Activated CD4-positive, alpha-beta memory T cell treated with anti-CD3 and anti-CD28 coated beads for 36 hours (primary cell): ENCODE measurements around the gene FBXO44. TPM values are rescaled to one million over a fixed set of nuclear protein-coding genes. Genes with fewer than 3 reads are reported as not detected.

ENCODE experiments used
- CTCF ChIA-PET: fragments of 350-600 bp; sonication (Branson Sonifier 250); formaldehyde crosslinking; loops from one replicate; lab custom pipeline; 2021; ENCODE audit warnings: antibody characterized with exemption, inconsistent platforms; lab: Charles Lee
- POLR2A ChIA-PET: fragments of 350-600 bp; sonication (Branson Sonifier 250); formaldehyde crosslinking; loops from one replicate; lab custom pipeline; 2021; ENCODE audit warnings: antibody characterized with exemption; lab: Charles Lee
- DNase-seq: peaks from one replicate; pipeline ENCODE4 v3.0.0-alpha.2; 2020
- H3K27ac Mint-ChIP-seq: one replicate; pipeline ENCODE4 v1.8.0; 2021; ENCODE audit warnings: mixed read lengths
- H3K27me3 Mint-ChIP-seq: one replicate; pipeline ENCODE4 v1.8.0; 2021; ENCODE audit warnings: mixed read lengths
- H3K36me3 Mint-ChIP-seq: one replicate; pipeline ENCODE4 v1.8.0; 2021; ENCODE audit warnings: mixed read lengths
- H3K4me1 Mint-ChIP-seq: one replicate; pipeline ENCODE4 v1.8.0; 2021; ENCODE audit warnings: low read depth, mixed read lengths
- H3K4me3 Mint-ChIP-seq: one replicate; pipeline ENCODE4 v1.8.0; 2021; ENCODE audit warnings: mild to moderate bottlenecking, mixed read lengths
- H3K9me3 Mint-ChIP-seq: one replicate; pipeline ENCODE4 v1.8.0; 2021; ENCODE audit warnings: mixed read lengths
- intact Hi-C: fragments of 100-400 bp; cut with micrococcal nuclease; formaldehyde crosslinking; loops from one replicate; pipeline ENCODE4 v1.15.1; 2023
- total RNA-seq, 2 experiments: library from RNA; stranded (reverse); gene quantifications; one replicate each; pipeline ENCODE4 v1.2.3, GENCODE V29; 2021

FBXO44 gene
- total RNA-seq, 2 experiments from 2014 or later: 16.8 to 18.6 TPM

DNA sequence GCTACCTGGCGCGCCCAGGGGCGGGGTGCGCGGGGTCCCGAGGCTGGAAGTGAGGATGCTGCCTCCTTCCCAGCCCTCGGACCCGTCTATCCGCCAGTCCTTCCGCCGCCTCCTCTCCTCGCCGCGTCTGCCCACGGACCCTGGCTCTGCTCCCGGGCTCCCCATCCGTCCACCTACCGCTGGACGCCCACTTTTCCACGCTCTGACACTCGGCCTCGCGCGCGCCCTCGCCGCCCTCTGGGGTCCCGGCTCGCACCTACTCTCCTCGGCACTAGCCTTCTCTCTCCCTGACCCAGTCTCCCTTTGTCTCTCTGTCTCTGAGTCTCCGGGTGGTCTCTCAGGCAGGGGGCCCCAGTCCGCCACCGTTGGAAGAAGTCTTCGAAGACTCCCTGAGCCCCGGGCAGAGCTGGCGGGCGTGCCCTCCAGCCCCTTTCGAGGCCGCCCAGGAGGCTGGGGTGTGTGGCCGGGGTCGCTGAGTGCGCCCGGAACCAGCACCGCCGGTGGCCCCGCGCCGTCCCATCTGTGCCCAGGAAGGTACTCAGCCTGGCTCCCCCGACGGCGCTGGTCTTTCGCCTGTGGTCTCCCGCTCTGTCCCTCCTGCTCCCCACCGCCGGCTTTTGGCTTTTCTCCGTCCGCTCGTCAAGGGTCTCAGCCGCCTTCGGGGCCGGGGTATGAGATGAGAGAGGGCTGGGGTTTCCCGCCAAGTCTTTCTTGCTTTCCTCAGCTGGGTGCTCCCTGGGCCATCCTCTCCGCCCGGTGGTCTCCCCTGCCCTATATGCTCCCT lies 37.4 kb downstream of the FBXO44 start:
- POLR2A ChIA-PET: interaction anchor here (1.6 kb wide), 1 partner anchor 10 kb away, joined by 3 read pairs; no protein-coding TSS in a partner anchor
- H3K4me3 Mint-ChIP-seq: peak overlapping the region; percentile 37
- no peak overlapping the region for H3K27ac Mint-ChIP-seq
- H3K36me3 Mint-ChIP-seq: no peaks in the 10 kb centered on the region
- no peak for DNase-seq
- H3K27me3 Mint-ChIP-seq: peaks cover 37% of the 10 kb centered on the region
- no peaks in the 10 kb centered on the region for H3K9me3 Mint-ChIP-seq
- intact Hi-C loops: no loop called here
- CTCF ChIA-PET: interaction anchor here (1.5 kb wide), 1 partner anchor 28 kb away, joined by 5 read pairs; the partner anchor contains the start of gene FBXO6
- peaks cover 20% of the 10 kb centered on the region for H3K4me1 Mint-ChIP-seq

GRCh38 chr1:11693024-11693590 lies 38.4 kb downstream of the FBXO44 start:
- ChIA-PET POLR2A (interaction anchor here (0.6 to 1.6 kb wide), 2 partner anchors 11 to 217 kb away, joined by 3 read pairs; no protein-coding TSS in a partner anchor), CTCF (interaction anchor here (1.0 to 2.2 kb wide), 4 partner anchors 11 to 47 kb away, joined by 3 to 8 read pairs (median 5); partner anchors contain the start of gene FBXO6)
- H3K27ac Mint-ChIP-seq: no peak overlapping the region
- no peaks in the 10 kb centered on the region for H3K9me3 Mint-ChIP-seq
- no peak overlapping the region for H3K4me3 Mint-ChIP-seq
- H3K27me3 Mint-ChIP-seq: peaks cover 34% of the 10 kb centered on the region
- DNase-seq: peak; percentile 70
- intact Hi-C loops: loop anchor here (1.0 kb wide), 1 partner anchor 12 kb away; the partner anchor contains the start of gene MAD2L2
- peaks cover 20% of the 10 kb centered on the region for H3K4me1 Mint-ChIP-seq
- no peaks in the 10 kb centered on the region for H3K36me3 Mint-ChIP-seq

DNA sequence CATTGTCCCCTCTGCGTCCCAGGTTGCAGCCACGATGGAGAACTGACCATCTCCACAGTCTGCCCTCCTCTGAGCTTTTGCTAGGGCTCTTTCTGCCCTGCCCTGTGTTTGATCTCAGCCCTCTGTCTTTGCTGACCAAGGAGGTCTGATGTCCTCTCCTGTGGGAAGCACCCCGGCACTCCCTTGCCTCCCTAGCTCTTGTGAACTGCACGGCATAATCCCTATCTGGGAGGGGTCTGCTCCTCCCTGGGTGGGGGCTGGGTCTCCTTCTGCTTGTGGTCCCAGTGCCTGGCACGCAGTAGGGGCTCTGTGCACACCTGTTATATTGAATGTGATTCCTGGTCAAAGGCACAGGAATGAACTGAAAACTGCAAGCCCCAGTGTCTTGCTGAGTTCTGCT lies 39.2 kb downstream of the FBXO44 start:
- Mint-ChIP-seq H3K4me1 (peaks cover 20% of the 10 kb centered on the region), H3K36me3 (no peaks in the 10 kb centered on the region), H3K9me3 (no peaks in the 10 kb centered on the region), H3K4me3 (no peak overlapping the region), H3K27ac (no peak overlapping the region), H3K27me3 (peaks cover 34% of the 10 kb centered on the region)
- intact Hi-C loops: loop anchor here (1.0 kb wide), 1 partner anchor 13 kb away; the partner anchor contains the start of gene MAD2L2
- CTCF ChIA-PET: interaction anchor here (1.5 to 2.2 kb wide), 2 partner anchors 12 to 30 kb away, joined by 5 to 8 read pairs; partner anchors contain the start of gene FBXO6
- POLR2A ChIA-PET: interaction anchor here (1.6 kb wide), 1 partner anchor 12 kb away, joined by 3 read pairs; no protein-coding TSS in a partner anchor
- DNase-seq: no peak

DNA sequence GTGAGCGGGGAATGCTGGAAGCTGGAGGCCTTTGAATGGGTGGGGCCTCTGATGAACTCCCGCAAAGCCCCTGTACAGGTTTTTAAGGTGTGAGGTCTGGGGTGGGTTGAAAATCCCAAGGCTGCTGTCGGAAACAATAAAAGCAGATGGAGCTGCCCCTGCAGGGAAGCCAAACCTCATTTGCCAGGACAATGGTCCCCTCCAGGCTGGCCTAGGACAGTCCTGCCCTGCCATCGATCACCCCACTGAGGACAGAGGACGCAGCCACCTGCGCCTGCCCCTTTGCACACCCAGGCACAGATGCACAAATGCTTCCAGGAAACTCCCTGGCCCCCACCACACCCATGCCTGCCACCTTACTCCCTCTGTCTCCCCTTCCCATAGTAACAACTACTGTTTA lies 41.2 kb downstream of the FBXO44 start:
- DNase-seq: no peak
- Mint-ChIP-seq H3K27ac (no peak overlapping the region), H3K4me3 (no peak overlapping the region), H3K27me3 (peaks cover 23% of the 10 kb centered on the region), H3K36me3 (no peaks in the 10 kb centered on the region), H3K9me3 (no peaks in the 10 kb centered on the region), H3K4me1 (peaks cover 13% of the 10 kb centered on the region)
- POLR2A ChIA-PET: no interaction called here
- intact Hi-C loops: no loop called here
- CTCF ChIA-PET: no interaction called here

DNA sequence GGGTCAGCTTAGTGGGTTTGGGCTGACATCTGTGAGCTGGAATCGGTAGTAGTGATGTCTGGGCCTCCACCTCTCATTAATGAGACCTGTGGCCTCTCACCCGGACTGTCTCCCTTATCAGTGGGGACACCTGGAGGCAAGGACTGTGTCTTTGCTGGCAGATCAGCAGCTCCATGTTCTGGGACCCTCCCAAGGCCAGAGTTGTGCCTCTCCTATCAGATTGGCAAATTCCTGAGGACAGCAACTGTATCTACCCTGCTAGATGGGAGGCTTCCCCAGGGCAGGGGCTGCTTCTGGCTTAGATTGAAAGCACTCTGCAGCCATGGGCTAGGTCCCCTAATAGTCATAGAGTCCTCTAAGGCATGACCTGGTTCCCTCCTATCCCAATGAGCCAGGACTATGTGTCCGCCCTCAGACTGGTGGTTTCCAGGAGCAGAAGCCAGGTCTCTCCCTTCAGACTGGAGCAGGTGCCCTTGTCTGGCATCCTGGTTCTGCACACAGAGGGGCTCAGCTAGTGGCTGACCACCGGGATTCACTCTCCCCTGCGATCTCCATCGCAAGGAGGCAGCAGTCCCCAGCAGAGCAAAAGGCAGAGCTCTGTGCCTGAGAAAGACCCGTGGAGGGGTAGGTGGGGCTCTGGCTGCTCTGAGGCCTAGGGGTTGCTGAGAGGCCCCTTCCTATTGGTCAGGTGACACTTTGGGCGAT lies 42.7 kb downstream of the FBXO44 start:
- peaks cover 10% of the 10 kb centered on the region for H3K4me1 Mint-ChIP-seq
- no peaks in the 10 kb centered on the region for H3K9me3 Mint-ChIP-seq
- H3K27ac Mint-ChIP-seq: no peak overlapping the region
- ChIA-PET POLR2A (no interaction called here), CTCF (interaction anchor here (1.3 to 2.4 kb wide), 2 partner anchors 22 to 33 kb away, joined by 3 to 9 read pairs; no protein-coding TSS in a partner anchor)
- intact Hi-C loops: no loop called here
- no peak for DNase-seq
- H3K4me3 Mint-ChIP-seq: no peak overlapping the region
- no peaks in the 10 kb centered on the region for H3K36me3 Mint-ChIP-seq
- peaks cover 21% of the 10 kb centered on the region for H3K27me3 Mint-ChIP-seq

- no peaks in the 10 kb centered on the region for H3K36me3 Mint-ChIP-seq
- ChIA-PET POLR2A (no interaction called here), CTCF (interaction anchor here (2.4 kb wide), 1 partner anchor 21 kb away, joined by 9 read pairs; no protein-coding TSS in a partner anchor)
- no peak for DNase-seq
- no peak overlapping the region for H3K27ac Mint-ChIP-seq
- H3K27me3 Mint-ChIP-seq: peaks cover 16% of the 10 kb centered on the region
- H3K9me3 Mint-ChIP-seq: no peaks in the 10 kb centered on the region
- intact Hi-C loops: no loop called here
- no peak overlapping the region for H3K4me3 Mint-ChIP-seq
- H3K4me1 Mint-ChIP-seq: peaks cover 4% of the 10 kb centered on the region
These were observed 43.2 kb downstream of the FBXO44 start for GRCh38 chr1:11697893-11698210.

GRCh38 chr1:11700601-11701467 lies 46.2 kb downstream of the FBXO44 start:
- no peaks in the 10 kb centered on the region for H3K36me3 Mint-ChIP-seq
- no peaks in the 10 kb centered on the region for H3K9me3 Mint-ChIP-seq
- peaks cover 4% of the 10 kb centered on the region for H3K27me3 Mint-ChIP-seq
- no peaks in the 10 kb centered on the region for H3K4me1 Mint-ChIP-seq
- DNase-seq: no peak
- ChIA-PET POLR2A (no interaction called here), CTCF (interaction anchor here (0.9 to 1.0 kb wide), 2 partner anchors 36 to 51 kb away, joined by 3 read pairs; no protein-coding TSS in a partner anchor)
- H3K4me3 Mint-ChIP-seq: no peak overlapping the region
- intact Hi-C loops: no loop called here
- no peak overlapping the region for H3K27ac Mint-ChIP-seq

- H3K9me3 Mint-ChIP-seq: no peaks in the 10 kb centered on the region
- POLR2A ChIA-PET: no interaction called here
- H3K36me3 Mint-ChIP-seq: no peaks in the 10 kb centered on the region
These were observed 46.9 kb downstream of the FBXO44 start for GRCh38 chr1:11701551-11701961.

DNA sequence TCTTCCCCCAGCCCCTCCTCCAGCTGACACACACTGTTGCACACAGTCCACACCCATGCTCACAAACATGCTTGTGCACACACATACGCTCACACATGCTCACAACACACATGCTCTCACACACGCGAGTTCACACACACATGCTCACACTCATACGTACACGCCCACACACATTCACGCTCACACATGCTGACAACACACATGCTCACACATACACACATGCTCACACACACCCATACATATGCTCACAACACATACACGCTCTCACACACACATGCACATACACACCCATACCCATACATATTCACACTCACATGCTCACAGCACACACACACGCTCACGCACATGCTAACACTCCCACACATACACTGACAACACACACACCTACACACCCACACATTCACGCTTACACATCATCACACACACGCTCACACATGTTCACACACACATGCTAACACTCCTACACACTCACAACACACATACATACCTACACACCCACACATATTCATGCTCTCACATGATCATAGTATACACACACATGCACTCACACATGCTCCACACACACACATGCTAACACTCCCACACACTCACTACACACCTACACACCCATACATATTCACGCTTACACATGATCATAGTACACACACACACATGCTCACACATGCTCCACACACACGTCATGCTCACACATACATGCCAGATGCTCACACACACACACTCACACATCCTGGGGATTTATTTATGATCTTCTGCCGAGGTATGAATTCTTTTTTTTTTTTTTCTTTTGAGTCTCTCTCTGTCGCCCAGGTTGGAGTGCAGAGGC lies 47.5 kb downstream of the FBXO44 start:
- ChIA-PET POLR2A (no interaction called here), CTCF (no interaction called here)
- no peak for DNase-seq
- Mint-ChIP-seq H3K36me3 (no peaks in the 10 kb centered on the region), H3K9me3 (no peaks in the 10 kb centered on the region), H3K4me3 (no peak overlapping the region), H3K27me3 (peaks cover 4% of the 10 kb centered on the region), H3K27ac (no peak overlapping the region), H3K4me1 (no peaks in the 10 kb centered on the region)
- intact Hi-C loops: no loop called here

More at GRCh38 chr1:11701551-11701961, 46.9 kb downstream of the FBXO44 start:
- Mint-ChIP-seq H3K4me1 (no peaks in the 10 kb centered on the region), H3K27ac (no peak overlapping the region), H3K27me3 (peaks cover 4% of the 10 kb centered on the region), H3K4me3 (no peak overlapping the region)
- intact Hi-C loops: no loop called here
- no peak for DNase-seq
- CTCF ChIA-PET: no interaction called here

- CTCF ChIA-PET: interaction anchor here (1.8 kb wide), 1 partner anchor 16 kb away, joined by 7 read pairs; no protein-coding TSS in a partner anchor
- DNase-seq: no peak
- no peak overlapping the region for H3K27ac Mint-ChIP-seq
- intact Hi-C loops: no loop called here
- POLR2A ChIA-PET: no interaction called here
- H3K4me1 Mint-ChIP-seq: no peaks in the 10 kb centered on the region
- no peak overlapping the region for H3K4me3 Mint-ChIP-seq
- H3K36me3 Mint-ChIP-seq: no peaks in the 10 kb centered on the region
- no peaks in the 10 kb centered on the region for H3K9me3 Mint-ChIP-seq
- peaks cover 4% of the 10 kb centered on the region for H3K27me3 Mint-ChIP-seq
These were observed 48.9 kb downstream of the FBXO44 start for GRCh38 chr1:11703357-11704193.
